Lower lobe of right lung (tissue), 2 donors: ENCODE results near the gene SYNE2. TPM values are rescaled to one million over a fixed set of nuclear protein-coding genes. Genes with fewer than 3 reads are reported as not detected.
A peak's percentile ranks its signal among the peaks of the same experiment; 100 is the strongest.

Source experiments
- ATAC-seq, 2 donors: fragments of 200-7000 bp; cut with Tn5 transposase; one replicate each; pipeline ENCODE4 v1.9.1; 2020 to 2022; ENCODE audit warnings: mild to moderate bottlenecking in 2 of 2, moderate library complexity in 2 of 2
- DNase-seq: peaks from one replicate; pipeline ENCODE4 v3.0.0-alpha.2; 2020
- H3K27ac ChIP-seq: fragments of 200-600 bp; one replicate; pipeline ENCODE4 v1.8.0; 2022
- H3K27me3 ChIP-seq: fragments of 200-600 bp; one replicate; pipeline ENCODE4 v1.8.0; 2022; ENCODE audit warnings: low read depth
- H3K36me3 ChIP-seq: fragments of 200-600 bp; one replicate; pipeline ENCODE4 v1.8.0; 2022; ENCODE audit warnings: mild to moderate bottlenecking
- H3K4me1 ChIP-seq: fragments of 200-600 bp; one replicate; pipeline ENCODE4 v1.8.0; 2022
- H3K4me3 ChIP-seq: fragments of 200-600 bp; one replicate; pipeline ENCODE4 v1.8.0; 2022; ENCODE audit warnings: mild to moderate bottlenecking
- H3K9me3 ChIP-seq: fragments of 200-600 bp; one replicate; pipeline ENCODE4 v1.8.0; 2022
- CTCF ChIP-seq: fragments of 200-600 bp; IDR thresholded peaks from one replicate; pipeline ENCODE4 v1.8.0; 2022; ENCODE audit warnings: antibody characterized with exemption, mild to moderate bottlenecking
- intact Hi-C: fragments of 100-400 bp; cut with DNase I; formaldehyde crosslinking; loops from one replicate; pipeline ENCODE4 v1.11.0; 2022
- total RNA-seq: library from RNA; stranded (reverse); fragmentation: NEBNext Ultra II Directional; extraction: Animal tissue kit (Norgen Biotek cat#: 25700); gene quantifications from one replicate; pipeline ENCODE4 v1.2.1, GENCODE V29; 2021
- donor health status: DM: no; HTN: yes; CAD: no; lungs with severe emphysema.

SYNE2 gene
- total RNA-seq, 1 donor from 2014 or later: 129 TPM

DNA sequence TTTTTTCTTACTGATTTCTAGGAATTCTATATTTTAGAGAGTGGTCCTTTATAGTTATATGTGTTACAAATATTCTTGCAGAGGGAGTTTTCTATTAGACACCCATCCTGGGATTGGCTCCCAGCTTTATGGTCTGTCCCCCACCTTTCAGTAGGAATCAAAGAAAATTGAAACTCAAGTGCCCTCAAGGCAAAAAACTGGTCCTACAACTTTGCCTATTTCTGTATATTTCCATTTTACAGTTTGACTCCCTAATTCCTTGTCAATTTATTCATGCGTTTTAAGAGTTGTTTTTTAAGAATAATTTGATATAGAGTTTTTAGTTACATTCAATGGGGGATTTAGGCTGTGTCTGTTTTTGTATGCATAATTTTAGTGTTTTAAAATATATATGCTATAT is 208.9 kb downstream of the SYNE2 start:
- ATAC-seq (no peak), DNase-seq (no peak)
- Histone ChIP-seq H3K4me1 (no peaks in the 10 kb centered on the region), H3K4me3 (no peak overlapping the region), H3K9me3 (no peaks in the 10 kb centered on the region), H3K27me3 (no peaks in the 10 kb centered on the region), H3K36me3 (peaks cover 15% of the 10 kb centered on the region), H3K27ac (no peak overlapping the region)
- intact Hi-C loops: no loop called here
- TF ChIP-seq CTCF: no peak

DNA sequence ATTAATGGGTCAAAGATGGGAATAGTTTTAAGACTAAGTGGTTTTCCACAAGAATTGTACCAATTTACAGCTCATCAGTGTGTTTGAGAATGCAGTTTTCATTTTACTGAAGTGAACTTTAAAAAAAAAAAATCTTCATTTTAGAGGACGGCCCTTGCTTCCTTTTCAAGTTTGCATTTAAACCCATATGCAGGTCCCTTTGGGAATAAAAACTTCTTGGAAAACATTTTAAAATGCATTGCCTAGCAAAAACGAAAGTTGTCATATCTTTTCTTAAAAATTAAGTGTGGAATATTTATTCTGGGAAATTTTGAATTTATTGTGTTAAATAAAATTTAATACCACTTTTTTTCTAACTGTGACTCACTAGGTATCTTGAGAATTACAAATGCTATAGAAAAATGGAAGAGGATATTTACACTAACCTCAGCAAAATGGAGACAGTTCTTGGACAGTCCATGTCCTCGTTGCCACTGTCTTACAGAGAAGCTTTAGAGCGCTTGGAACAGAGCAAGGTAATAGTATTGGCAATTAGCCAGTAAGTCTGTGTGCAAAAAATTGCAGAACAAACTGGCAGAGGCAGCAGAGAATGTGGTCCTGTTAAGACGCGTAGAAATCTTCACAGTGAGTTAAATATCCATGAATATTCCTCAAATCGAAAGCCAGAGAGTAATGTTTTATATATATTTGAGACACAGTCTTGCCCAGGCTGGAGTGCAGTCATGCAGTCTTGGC is 209.7 kb downstream of the SYNE2 start:
- H3K27me3 ChIP-seq: no peaks in the 10 kb centered on the region
- no peak for ATAC-seq
- no peak for DNase-seq
- no peaks in the 10 kb centered on the region for H3K4me1 ChIP-seq
- intact Hi-C loops: no loop called here
- H3K4me3 ChIP-seq: no peak overlapping the region
- no peaks in the 10 kb centered on the region for H3K9me3 ChIP-seq
- no peak overlapping the region for H3K27ac ChIP-seq
- TF ChIP-seq CTCF: no peak
- H3K36me3 ChIP-seq: peaks cover 23% of the 10 kb centered on the region

DNA sequence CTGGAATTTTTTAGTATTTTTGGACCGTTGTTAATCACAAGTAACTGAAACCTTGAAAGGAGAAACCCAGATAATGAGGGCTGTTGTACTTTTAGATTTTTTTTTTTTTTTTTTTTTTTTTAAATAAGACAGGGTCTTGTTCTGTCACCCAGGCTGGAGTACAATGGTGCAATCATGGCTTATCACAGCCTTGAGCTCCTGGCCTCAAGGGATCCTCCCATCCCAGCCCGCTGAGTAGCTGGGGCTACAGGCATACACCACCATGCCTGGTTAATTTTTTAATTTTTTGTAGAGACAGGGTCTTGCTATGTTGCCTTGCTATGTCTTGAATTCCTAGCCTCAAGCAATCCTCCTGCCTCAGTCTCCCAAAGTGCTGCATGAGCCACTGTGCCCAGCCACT is 211.6 kb downstream of the SYNE2 start:
- no peak for DNase-seq
- intact Hi-C loops: no loop called here
- Histone ChIP-seq H3K27ac (no peak overlapping the region), H3K27me3 (no peaks in the 10 kb centered on the region), H3K36me3 (peaks cover 29% of the 10 kb centered on the region), H3K4me3 (no peak overlapping the region), H3K9me3 (no peaks in the 10 kb centered on the region), H3K4me1 (no peaks in the 10 kb centered on the region)
- ATAC-seq: no peak
- TF ChIP-seq CTCF: no peak

- no peak for TF ChIP-seq CTCF
- Histone ChIP-seq H3K27ac (no peak overlapping the region), H3K4me1 (no peaks in the 10 kb centered on the region), H3K9me3 (no peaks in the 10 kb centered on the region), H3K36me3 (peaks cover 75% of the 10 kb centered on the region), H3K4me3 (no peak overlapping the region), H3K27me3 (no peaks in the 10 kb centered on the region)
- no peak for ATAC-seq
- intact Hi-C loops: no loop called here
- no peak for DNase-seq
Observed at GRCh38 chr14:64069634-64070359, 217.0 kb downstream of the SYNE2 start.

DNA sequence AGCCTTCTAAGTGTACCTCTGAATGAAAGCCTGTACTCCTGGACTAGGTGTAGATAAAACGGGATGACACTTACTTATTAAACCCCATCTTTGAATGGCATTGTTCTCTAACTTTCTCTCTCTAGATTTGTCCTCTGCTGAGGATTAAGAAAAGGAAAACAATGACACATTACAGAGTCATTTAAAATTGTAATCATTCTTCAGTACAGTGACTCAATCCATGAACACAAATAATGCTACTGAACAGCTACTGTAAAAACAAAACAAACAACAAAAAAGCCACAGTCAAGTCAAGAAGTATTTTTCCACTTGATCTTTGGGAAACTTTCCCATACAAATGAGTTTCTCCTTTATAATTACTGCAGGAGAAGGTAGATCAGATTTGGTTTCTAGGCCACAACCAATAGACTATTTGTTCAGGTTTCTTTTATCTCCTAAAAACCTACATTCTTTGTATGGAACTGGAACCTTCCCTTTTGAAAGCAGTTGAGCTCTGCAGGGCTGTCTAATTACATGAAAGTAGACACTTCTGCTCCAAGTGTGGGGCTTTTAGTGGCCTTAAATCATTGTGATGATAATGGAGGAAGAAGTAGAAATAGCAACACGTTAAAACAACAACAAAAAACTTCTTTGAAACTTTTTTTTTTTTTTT is 222.3 kb downstream of the SYNE2 start:
- Histone ChIP-seq H3K27ac (no peak overlapping the region), H3K4me3 (no peak overlapping the region), H3K9me3 (no peaks in the 10 kb centered on the region), H3K27me3 (no peaks in the 10 kb centered on the region), H3K36me3 (peaks cover 64% of the 10 kb centered on the region), H3K4me1 (no peaks in the 10 kb centered on the region)
- no peak for DNase-seq
- intact Hi-C loops: no loop called here
- peak in 1 of 2 donors; percentile 24 for ATAC-seq
- no peak for TF ChIP-seq CTCF
